SH-SY5Y (cell line): ENCODE measurements around the gene CRKL.

Source experiments
- GATA2 ChIP-seq: IDR thresholded peaks from 2 replicates; pipeline ENCODE4 v1.6.1; 2011; ENCODE audit warnings: mild to moderate bottlenecking, low read depth, low read length
- GATA3 ChIP-seq: IDR thresholded peaks from 2 replicates; pipeline ENCODE4 v1.6.1; 2011; ENCODE audit warnings: low read depth, mild to moderate bottlenecking, low read length, moderate library complexity

CRKL gene

DNA sequence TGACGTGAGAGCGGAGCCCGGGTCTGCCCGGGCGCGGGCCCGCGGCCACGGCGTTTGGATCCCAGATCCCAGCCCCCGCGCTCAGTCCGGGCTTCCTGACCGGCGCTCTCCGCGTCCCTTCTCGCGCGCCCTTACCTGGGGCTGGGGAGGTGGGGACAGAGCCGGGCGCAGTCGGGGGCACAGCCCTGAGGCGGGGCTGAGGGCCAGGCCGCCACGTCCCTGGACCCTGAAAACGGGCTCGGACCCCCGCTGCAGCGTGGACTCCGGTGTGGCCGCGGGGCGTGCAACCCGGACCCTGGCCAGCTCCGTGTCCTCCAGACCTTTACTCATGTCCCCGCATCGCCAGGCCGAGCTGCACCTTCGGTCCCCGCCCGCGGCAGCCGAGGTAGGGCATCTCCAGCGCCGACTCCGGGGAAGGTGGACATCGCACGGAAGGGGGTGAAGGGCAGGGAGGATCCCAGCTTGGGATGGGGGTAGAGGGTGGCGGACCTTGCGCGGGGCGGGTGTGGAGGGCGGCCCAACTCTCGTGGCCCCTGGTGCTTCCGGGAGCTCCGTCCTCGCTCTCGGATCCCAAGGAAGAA, 40.0 kb downstream of the CRKL start:
- no peak for TF ChIP-seq GATA2
- TF ChIP-seq GATA3, result no peak

DNA sequence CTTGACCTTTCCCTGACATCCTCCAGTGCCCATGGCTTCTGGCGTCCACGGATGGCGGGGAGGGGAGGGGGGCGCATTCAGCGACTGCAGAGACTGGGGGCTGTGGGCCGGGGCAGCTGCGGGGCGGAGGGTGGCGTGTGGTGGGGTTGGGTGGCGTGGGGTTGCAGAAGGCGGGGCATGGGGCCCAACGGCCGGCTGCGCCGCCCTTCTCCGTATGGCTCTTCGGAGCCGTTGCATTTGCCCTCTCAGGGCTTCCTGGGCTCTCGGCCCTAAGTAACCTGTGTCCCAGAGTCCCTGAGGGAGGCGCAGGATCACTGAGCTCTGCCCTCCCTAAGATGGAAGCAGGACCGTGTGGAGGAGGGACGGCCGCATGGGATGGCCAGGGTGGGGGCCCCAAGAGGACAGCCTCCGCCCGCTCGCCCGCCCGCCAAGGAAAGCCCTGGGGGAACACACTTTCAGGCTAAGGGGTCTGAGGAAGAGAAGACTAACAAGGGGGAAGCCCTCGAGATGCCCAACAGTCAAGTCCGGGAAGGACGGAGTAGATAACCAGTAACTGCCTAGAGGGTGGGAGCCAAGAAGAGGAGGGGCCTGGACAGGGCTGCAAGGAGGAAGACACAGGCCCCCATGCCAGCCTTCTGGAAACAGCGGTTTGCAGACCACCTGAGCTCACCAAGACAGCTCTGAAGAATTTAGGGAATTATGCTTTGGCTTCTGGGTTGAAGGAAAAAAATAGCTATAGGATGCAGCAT, 40.6 kb downstream of the CRKL start:
- no peak for TF ChIP-seq GATA3
- TF ChIP-seq GATA2, result no peak

DNA sequence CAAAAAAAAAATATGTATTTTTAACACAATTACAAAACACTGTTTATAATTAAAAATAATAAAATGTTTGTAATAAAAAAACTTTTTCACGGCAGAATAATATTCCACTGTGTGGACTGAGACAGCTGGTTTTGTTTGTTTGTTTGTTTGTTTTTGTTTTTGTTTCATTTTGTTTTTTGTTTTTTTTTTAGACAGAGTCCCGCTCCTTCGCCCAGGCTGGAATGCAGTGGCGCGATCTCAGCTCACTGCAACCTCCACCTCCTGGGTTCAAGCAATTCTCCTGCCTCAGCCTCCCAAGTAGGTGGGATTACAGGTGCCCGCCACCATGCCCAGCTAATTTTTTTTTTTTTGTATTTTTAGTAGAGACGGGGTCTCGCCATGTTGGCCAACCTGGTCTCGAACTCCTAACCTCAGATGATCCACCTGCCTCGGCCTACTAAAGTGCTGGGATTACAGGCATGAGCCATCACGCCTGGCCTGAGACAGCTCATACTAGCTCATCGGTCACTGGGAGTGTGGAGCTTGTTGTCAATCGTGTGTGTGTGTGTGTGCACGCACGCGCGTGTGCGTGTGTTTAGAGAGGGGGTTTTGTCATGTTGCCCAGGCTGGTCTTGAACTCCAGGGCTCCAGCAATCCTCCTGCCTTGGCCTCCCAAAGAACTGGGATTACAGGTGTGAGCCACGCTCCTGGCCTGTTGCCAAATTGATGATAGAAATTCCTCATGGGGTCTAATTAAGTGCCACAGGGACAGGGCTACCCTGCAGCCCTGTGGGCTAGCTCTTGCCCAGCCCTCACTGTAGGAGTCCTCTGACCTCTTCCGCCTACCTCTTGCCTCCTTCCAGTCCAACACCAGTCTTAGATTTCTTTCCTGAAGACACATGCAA, 42.6 kb downstream of the CRKL start:
- TF ChIP-seq GATA3, result no peak
- no peak for TF ChIP-seq GATA2

DNA sequence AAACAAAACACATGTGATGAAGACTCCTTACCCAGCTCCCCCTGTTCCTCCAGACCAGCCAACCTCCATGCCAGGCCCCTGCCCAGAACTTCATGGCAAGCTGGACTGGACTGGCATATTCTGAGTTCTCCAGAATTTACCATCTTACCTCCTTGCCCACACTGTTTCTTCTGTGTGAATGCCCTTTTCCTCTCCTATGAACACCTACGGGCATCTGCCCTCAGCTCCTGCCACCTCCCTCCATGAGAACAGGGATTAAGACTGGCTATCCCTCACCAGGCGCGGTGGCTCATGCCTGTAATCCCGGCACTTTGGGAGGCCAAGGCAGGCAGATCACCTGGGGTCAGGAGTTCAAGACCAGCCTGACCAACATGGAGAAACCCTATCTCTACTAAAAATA, 43.4 kb downstream of the CRKL start:
- TF ChIP-seq GATA2 (no peak), GATA3 (no peak)

DNA sequence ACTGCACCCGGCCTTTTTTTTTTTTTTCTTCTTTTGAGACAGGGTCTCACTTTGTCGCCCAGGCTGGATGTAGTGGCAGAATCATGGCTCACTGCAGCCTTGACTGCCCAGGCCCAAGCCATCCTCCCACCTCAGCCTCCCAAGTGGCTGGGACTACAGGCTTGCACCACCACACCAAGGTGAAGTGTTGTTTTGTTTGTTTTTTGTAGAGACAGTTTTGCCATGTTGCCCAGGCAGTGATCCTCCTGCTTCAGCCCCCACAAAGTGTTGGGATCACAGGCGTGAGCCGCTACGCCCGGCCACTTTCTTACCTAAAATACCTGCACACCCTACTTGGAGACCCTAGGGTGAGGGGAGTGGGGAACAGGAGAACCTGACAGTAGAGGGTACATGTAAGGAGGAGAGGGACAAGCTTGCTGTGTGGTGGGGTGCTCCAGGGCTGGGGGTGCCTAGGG, 45.3 kb downstream of the CRKL start:
- TF ChIP-seq GATA2 (no peak), GATA3 (no peak)

DNA sequence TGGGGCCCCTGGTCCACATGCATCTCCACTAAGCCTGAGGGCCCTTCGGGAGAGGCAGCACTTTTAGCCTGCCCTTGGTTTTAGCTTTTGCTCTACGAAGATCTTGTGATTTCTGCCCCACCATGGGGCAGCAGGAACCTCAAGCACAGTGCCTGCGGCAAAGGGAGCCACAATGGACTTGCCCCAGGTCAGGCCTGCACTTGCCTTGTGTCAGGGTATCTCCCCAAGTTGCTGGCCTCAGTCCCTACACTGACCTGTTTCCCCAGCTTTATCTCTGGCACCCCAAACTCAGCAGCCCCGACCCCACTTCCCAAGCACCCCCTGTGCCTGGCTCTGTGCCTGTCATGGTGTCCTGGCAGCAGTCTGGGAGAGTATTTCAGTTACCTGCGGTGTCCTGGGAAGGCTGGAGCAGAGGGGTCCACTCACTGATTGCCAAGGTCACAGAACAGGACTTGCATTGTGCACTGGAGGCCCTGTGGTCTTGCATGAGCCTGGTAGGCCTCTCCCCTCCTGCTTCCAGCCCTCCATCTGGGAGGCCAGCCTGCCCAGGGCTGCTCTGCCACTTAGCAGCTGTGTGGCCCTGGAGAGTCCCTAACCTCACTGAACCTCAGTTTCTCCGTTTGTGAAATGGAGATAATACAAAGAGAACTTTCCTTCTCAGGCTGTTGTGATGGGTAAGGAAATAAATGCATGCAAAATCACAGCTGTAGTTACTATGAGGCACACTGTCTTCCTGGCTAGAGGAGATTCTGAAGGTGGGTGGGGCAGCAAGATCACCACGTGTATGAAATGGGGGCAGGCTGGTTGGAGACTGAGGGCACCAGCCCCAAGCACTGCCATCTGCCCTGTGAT, 46.2 kb downstream of the CRKL start:
- TF ChIP-seq GATA2 (no peak), GATA3 (no peak)

DNA sequence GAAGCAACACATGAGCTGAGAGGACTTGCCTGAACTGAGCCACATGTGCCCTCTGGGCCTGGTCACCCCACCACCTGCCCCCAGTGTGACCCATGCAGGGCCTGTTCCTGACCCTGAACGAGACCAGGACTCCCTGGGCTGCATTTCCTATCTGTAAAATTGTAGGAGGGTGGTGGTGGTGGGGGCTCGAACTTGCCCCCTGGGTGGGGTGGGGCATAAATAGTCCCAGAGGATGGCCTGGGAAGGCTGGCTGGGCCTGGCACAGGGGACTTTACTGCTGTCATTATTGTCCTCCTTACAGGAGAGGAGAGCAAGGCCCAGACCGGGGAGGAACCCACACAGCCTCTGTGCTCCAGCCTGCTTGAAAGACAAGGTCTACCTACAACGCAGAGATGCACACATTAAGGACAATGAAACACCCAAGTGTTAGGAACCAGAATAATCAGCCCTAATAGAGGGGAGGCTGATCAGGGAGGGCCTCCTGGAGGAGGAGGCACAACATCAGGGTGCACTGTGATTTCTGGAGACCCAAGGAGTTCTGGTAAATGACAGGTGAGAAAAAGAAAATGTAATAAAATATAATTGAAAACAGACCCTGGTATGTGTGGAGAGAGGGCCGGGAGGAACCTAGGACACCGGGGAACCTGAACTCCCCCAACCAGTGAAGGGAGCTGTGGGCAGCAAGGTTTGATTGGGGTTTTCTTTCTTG, 47.0 kb downstream of the CRKL start:
- no peak for TF ChIP-seq GATA2

DNA sequence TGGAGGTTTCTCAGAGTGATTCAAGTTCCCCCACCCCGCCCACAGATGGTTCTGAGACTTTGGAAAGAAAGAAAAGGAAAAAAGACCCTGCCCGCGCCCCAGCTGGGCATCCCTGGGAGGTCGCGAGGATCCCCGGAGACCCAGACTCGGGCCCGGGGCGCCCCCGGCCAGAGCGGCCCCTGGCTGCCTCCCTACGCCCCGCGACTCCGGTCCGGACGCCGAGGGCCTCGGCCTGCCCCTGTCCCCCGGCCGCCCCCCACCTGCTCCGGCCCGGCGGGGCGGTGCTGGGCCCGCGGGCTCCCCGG, 47.5 kb downstream of the CRKL start:
- TF ChIP-seq GATA3 (no peak), GATA2 (no peak)

DNA sequence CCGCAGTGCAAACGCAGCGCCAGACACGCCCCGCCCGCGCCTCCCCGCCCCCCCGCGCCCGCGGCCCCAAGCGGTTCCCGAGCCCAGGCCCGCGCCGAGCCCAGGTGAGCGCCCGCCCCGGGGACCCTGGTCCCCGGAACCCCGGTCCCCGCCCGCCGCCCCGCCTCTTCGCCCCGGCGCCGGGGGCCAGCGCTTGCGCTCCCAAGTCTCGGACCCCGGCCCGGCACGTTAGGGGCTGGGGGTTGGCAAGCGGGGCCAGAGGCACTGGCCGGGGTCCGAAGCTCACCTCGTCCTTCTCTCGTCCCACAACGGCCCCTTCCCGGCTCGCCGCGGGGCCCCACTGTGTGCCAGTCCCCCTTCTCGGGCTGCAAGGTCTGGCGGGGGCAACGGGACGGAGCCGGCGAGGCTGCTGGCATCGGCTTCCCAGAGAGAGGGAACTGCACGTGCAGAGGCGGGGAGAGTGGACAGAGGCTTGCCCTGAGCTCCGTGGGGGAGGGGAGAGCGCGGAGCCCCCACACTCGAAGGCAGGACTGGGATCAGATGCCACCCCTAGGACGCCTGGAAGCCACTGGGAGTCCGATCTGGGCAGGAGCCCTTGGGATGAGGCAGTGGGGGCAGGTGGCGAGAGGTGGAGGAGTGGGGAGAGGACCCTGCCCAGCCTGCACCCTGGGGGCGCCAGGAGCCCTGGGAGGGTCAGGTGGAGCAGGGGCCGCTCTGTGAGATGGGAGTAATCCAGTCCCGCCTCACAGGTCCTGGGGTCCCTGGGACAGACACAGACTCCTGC, 48.1 kb downstream of the CRKL start:
- TF ChIP-seq GATA3 (no peak), GATA2 (no peak)

DNA sequence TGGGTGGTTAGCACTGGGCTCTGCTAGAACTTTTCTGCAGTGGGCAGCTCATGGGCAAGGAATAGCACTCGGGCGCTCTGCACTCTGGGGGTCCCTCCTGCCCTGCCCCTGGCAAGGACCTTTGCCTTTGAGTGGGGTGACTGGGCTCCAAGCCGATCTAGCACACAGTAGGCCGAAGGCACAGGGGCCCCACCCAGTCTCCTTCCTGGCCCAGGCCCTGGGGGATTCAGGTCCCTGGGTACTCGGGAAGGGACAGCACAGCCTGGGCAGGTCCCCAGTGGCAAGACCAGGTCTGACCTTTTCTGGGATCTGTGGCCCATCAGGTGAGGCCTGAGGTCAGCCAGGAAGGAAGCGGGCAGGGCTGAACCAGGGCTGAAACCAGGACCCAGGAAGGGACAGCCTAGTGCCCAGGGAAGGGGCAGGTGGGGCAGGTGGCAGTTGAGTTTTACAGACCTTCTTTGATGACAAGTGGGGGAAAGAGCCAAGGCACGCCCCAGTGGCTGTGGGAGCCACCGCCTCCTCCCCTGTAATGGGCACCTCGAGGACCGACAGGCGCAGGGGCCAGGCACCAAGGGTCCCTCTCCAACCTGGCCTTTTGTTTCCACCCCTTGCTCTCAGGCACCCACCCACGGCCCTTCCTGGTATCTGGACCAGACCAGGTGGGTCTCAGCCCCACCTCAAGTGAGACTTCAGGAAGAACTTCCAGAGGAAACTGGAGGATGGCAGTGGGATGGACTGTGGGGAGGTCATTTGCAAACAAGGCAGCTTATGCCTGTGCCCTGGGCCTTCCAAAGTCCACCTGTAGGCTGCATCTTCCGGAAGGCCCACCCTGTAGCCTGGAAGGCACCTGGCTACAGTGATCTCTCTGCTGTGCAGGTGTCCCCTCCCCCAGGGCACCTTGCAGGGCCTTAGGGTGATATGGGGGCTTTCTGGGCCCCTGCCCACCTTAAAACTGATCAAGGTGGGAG, 49.0 kb downstream of the CRKL start:
- no peak for TF ChIP-seq GATA2

DNA sequence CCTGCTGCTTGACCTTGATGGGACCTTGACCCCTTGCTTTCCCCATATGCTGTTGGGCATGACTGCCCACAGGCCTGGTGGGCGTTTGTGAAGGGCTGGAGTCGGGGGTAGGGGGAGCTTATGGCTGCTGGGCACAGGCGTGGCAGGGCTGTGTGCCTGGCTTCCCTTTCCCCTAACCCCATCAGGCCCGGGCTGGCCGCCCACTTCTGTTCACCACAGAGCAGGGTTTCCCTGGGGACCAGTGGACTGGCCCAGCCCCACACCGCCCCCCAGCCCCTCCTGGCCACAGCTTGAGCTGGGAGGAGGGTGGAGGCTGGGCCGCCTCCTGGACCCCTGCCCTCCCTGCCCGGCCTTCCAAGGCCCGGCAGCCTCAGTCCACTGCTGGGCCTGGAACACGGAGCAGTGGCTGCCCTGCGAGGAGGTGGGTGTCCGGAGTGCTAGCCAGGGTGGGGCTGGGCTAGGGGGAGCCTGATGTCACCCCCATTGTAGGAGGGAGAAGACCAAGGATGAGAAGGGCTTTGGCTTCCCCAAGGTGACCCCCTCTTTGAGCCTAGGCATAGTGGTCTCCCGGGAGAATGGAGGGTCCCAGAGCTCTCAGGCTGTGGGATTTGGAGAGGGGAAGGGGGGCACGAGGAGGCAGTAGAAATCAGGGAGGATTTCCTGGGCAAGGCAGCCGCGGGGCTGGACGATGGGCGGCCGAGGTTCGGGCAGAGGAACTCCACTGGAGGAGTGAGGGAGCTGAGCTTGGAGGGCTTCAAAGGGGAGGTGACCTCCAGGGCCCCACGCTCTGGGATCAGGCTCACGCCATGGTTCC, 49.9 kb downstream of the CRKL start, which contains the start of gene AIFM3:
Gene AIFM3 (plus strand): TSS at position 373 of the 814 bp plus-strand sequence. CDS start 690 bp downstream, outside the sequence.
- TF ChIP-seq GATA3 (no peak), GATA2 (no peak)
